Stomach (tissue), 9 donors: ENCODE data around the gene VAV3. TPM values are rescaled to one million over a fixed set of nuclear protein-coding genes. Genes with fewer than 3 reads are reported as not detected.

Experiments
- DNase-seq, 2 donors: peaks; one replicate each; pipeline versions ENCODE4 v3.0.0 to v3.0.0-alpha.2; 2013 to 2019
- H3K27ac ChIP-seq, 5 donors: fragments of 200-600 bp in 4 of 5; sonication (generic) in 4 of 5; one replicate each; pipeline ENCODE4 v1.5.1; 2013 to 2019; ENCODE audit warnings: mild to moderate bottlenecking in 1 of 5, moderate library complexity in 1 of 5
- H3K27me3 ChIP-seq, 3 donors: fragments of 200-600 bp; sonication (generic); one replicate each; pipeline ENCODE4 v1.5.1; 2017 to 2019; ENCODE audit warnings: mixed run types in 1 of 3
- H3K36me3 ChIP-seq, 4 donors: fragments of 200-600 bp; sonication (generic); 1 replicate in 3 of 4; 2 replicates in 1 of 4; pipeline ENCODE4 v1.5.1; 2016 to 2019
- H3K4me1 ChIP-seq, 4 donors: fragments of 200-600 bp; sonication (generic); one replicate each; pipeline ENCODE4 v1.5.1; 2016 to 2019
- H3K4me3 ChIP-seq, 4 donors: fragments of 200-600 bp; sonication (generic) in 3 of 4; one replicate each; pipeline ENCODE4 v1.5.1; 2016 to 2019; ENCODE audit warnings: mild to moderate bottlenecking in 1 of 4
- H3K9me3 ChIP-seq, 4 donors: fragments of 200-600 bp; sonication (generic); one replicate each; pipeline ENCODE4 v1.5.1; 2016 to 2019
- CTCF ChIP-seq, 7 experiments: fragments of 450-650 bp in 4 of 7; fragments of 200-600 bp in 3 of 7; sonication (generic) in 3 of 7; IDR thresholded peaks; one replicate each; pipeline ENCODE4 v1.5.1; 2016 to 2019; ENCODE audit warnings: antibody characterized with exemption in 7 of 7, control low read depth in 2 of 7, mild to moderate bottlenecking in 1 of 7
- EP300 ChIP-seq: sonication (generic); formaldehyde crosslinking; IDR thresholded peaks from one replicate; pipeline ENCODE4 v1.6.1; 2017; ENCODE audit warnings: antibody characterized with exemption
- POLR2A ChIP-seq, 4 donors: fragments of 450-650 bp; IDR thresholded peaks; one replicate each; pipeline ENCODE4 v1.6.1; 2016; ENCODE audit warnings: antibody characterized with exemption in 4 of 4, control low read depth in 2 of 4, mild to moderate bottlenecking in 1 of 4, moderate library complexity in 1 of 4
- POLR2AphosphoS5 ChIP-seq, 3 donors: sonication (generic); formaldehyde crosslinking; IDR thresholded peaks; one replicate each; pipeline ENCODE4 v1.6.1; 2016; ENCODE audit warnings: antibody characterized with exemption in 3 of 3
- WGBS, 5 donors: extraction: QIAGEN DNeasy Blood & Tissue Kit in 3 of 5; methylation state at CpG; one replicate each; pipeline versions ENCODE4 v1.1.5 to v1.1.7; 2013 to 2018; 5-methylcytosine and 5-hydroxymethylcytosine counted together
- intact Hi-C: fragments of 100-400 bp; cut with DNase I; formaldehyde crosslinking; loops from one replicate; pipeline ENCODE4 v1.15.1; 2023; ENCODE audit warnings: low total_unique reads
- polyA plus RNA-seq, 3 donors: library from polyadenylated mRNA; stranded (reverse); fragments of 200-250 nt; gene quantifications; one replicate each; pipeline ENCODE4 v1.2.3, GENCODE V29; 2013
- total RNA-seq, 5 donors: library from RNA; depleted of rRNA; stranded (reverse); fragments of >200 nt; gene quantifications; one replicate each; pipeline versions ENCODE4 v1.1.0 to v1.2.3, GENCODE V29; 2014 to 2016
- donor health status: healthy with polysubstance abuse.
- donor health status: Bipolar disorder and iron deficiency.
- donor health status: healthy.

Gene VAV3
- total and polyA plus RNA-seq, 8 donors, result 5.7 to 29.3 (median 6.9) TPM

DNA sequence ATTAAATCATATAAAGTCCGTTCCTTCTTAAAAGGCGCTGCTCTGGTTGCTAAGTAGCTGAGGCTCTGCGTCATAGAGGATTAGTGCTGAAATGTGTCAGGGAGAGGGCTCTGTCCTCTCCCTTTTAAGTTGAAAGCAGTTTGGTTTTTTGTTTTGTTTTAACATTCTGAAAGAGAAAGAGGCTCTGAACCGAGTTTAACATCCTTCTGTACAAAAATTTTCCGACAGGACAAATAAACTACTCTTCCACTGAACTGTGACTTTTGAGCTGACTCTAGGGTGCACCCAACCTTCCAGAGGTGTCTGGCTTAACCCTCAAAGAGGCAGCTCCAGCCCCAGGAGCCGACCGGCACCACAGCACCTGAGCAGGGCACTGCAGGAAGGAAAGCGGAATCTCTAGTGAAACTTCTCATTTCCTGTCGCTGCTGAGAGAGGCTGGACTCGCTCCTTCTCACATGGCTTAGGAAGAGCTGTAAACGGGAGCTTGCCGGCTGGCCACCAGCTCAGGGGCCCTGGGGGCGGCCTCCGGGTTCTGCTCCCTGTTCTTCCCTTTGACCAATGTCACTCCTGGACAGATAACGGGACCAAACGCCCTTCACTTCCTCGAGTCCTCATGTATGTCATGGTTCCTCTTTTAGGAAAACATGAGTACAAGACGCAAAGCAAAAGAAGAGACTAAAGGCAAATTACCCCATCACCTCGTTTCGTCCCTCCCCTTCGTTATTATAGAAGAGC is 1.2 kb downstream of the VAV3 start:
- intact Hi-C loops, result loop anchor here (10.0 kb wide), 1 partner anchor 169 kb away; no protein-coding TSS in a partner anchor
- Histone ChIP-seq H3K27me3 (peaks cover 0 to 11% (median 0%) of the 10 kb centered on the region in 3 donors), H3K36me3 (no peaks in the 10 kb centered on the region), H3K4me3 (peak overlapping the region; percentile 52 to 74 (median 63)), H3K9me3 (no peaks in the 10 kb centered on the region), H3K27ac (peak overlapping the region; percentile 70 to 89 (median 80)), H3K4me1 (peaks cover 4 to 35% (median 29%) of the 10 kb centered on the region in 4 donors)
- WGBS, 5 donors, result 2 to 5% (median 3%) methylated on average over 20 to 21 of the region's 21 CpGs
- no peak for TF ChIP-seq CTCF (IDR thresholded peaks at IDR 0.05)
- TF ChIP-seq POLR2AphosphoS5 (IDR thresholded peaks at IDR 0.05), result no peak
- no peak for TF ChIP-seq EP300
- no peak for TF ChIP-seq POLR2A (IDR thresholded peaks at IDR 0.05)
- DNase-seq, result peak; percentile 39 to 64

DNA sequence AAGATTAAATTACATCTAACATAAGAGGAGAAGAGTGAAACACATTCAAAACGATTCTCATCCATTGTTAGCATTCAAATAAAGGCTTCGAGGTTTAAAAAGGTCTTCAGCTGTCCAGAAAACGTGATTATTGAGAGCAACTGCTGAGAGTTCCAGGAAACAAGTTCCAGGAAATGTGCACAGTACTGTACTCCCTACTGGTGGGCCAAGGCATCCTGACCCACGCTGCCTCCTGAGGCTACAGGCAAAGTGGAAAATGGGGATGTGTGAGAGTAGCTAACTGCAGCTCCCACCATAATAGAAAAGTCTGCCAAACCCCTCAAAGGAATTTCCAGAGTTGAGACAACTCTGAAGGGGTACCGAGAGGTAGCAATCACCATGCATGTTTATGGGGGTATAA is 2.0 kb downstream of the VAV3 start:
- Histone ChIP-seq H3K36me3 (no peaks in the 10 kb centered on the region), H3K27ac (peak overlapping the region; percentile 70 to 89 (median 80)), H3K27me3 (peaks cover 0 to 11% (median 0%) of the 10 kb centered on the region in 3 donors), H3K4me1 (peaks cover 4 to 35% (median 29%) of the 10 kb centered on the region in 4 donors), H3K9me3 (no peaks in the 10 kb centered on the region), H3K4me3 (peak overlapping the region; percentile 52 to 74 (median 63))
- intact Hi-C loops, result loop anchor here (10.0 kb wide), 1 partner anchor 168 kb away; no protein-coding TSS in a partner anchor
- TF ChIP-seq POLR2A (IDR thresholded peaks at IDR 0.05) (no peak), POLR2AphosphoS5 (IDR thresholded peaks at IDR 0.05) (no peak), EP300 (no peak), CTCF (IDR thresholded peaks at IDR 0.05) (no peak)
- DNase-seq, result no peak
- WGBS, 5 donors, result 34 to 49% (median 43%) methylated on average over 5 of the region's 5 CpGs

DNA sequence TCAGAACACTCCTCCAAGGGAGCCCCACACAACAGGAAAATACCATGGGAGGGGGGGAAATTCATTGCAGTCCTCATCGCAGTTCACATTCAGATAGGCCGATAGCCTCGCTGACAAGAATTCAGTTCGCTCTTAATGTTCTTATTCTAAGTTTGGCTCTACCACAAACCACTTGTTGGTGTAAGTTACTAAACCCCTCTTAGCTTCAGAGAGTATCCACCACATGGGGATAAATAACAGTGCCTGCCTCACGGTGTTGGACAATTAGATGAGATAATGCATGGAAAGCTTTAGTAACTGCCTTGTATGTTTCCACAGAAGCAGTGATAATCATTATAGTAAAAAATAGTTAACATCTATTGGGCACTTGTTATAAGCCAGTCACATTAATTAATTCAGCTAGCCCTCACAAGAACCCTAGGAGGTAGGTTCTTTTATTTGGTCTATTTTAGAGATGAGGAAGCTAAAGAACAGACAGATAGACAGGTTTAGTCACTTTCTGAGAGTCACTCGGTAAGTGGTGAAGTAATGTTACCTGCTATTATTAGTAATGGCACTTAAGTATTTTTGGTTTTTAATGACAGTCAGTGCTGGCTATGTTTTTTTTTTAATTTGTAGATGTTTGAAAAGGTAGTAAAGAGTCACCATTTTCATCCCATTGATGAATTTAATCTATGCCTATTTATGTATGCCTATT is 10.1 kb downstream of the VAV3 start:
- no peak for DNase-seq
- Histone ChIP-seq H3K4me1 (peaks cover 1 to 11% (median 9%) of the 10 kb centered on the region in 4 donors), H3K4me3 (no peak overlapping the region), H3K9me3 (no peaks in the 10 kb centered on the region), H3K36me3 (no peaks in the 10 kb centered on the region), H3K27ac (no peak overlapping the region), H3K27me3 (no peaks in the 10 kb centered on the region)
- WGBS, 5 donors, result 87 to 93% (median 90%) methylated on average over 6 of the region's 6 CpGs
- intact Hi-C loops, result no loop called here
- no peak for TF ChIP-seq EP300
- no peak for TF ChIP-seq POLR2A (IDR thresholded peaks at IDR 0.05)
- TF ChIP-seq POLR2AphosphoS5 (IDR thresholded peaks at IDR 0.05), result no peak

DNA sequence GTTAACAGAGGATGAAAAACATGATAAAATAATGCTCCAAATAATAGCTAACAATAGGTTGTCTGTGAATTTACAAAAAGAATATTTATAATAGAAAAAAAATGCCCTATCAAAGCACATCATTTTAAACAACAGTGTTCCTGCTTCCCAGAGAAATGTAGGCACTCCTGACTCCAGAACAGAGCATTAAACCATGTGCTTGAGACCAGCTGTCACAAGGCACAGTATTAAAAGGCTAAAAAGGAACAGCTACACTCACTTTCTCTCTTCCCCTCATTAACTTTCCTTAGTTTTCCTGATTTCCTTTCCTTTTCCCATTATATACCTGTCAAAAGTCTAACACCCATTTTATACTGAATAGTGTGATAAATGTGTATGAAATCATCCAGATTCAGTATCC is 10.9 kb downstream of the VAV3 start:
- H3K36me3 ChIP-seq, result no peaks in the 10 kb centered on the region
- no peaks in the 10 kb centered on the region for H3K9me3 ChIP-seq
- H3K27ac ChIP-seq, result peak overlapping the region in 1 of 5 donors; percentile 40
- no peak overlapping the region for H3K4me3 ChIP-seq
- no peaks in the 10 kb centered on the region for H3K27me3 ChIP-seq
- TF ChIP-seq POLR2A (IDR thresholded peaks at IDR 0.05) (no peak), CTCF (IDR thresholded peaks at IDR 0.05) (no peak), POLR2AphosphoS5 (IDR thresholded peaks at IDR 0.05) (no peak), EP300 (no peak)
- peaks cover 4 to 11% (median 9%) of the 10 kb centered on the region in 4 donors for H3K4me1 ChIP-seq
- DNase-seq, result no peak
- intact Hi-C loops, result no loop called here
